GM23248 (cell line): ENCODE results near the gene SFMBT2.

Experiments used
- EZH2 ChIP-seq: fragments of 200-600 bp; sonication (generic); IDR thresholded peaks from 2 replicates; pipeline ENCODE4 v1.6.1; 2018; ENCODE audit warnings: antibody characterized with exemption, mild to moderate bottlenecking; ENCODE audit not compliant: insufficient read depth, poor library complexity, severe bottlenecking
- EZH2phosphoT487 ChIP-seq: fragments of 200-600 bp; sonication (generic); IDR thresholded peaks from 2 replicates; pipeline ENCODE4 v1.6.1; 2018; ENCODE audit warnings: antibody characterized with exemption, moderate library complexity, mild to moderate bottlenecking, low read depth; ENCODE audit not compliant: insufficient read depth

GRCh38 chr10:7264313-7264756 is 146.5 kb downstream of the SFMBT2 start:
- TF ChIP-seq EZH2 (no peak), EZH2phosphoT487 (no peak)
